ENCODE data around the gene GIMAP2. TPM values are rescaled to one million over a fixed set of nuclear protein-coding genes. Genes with fewer than 3 reads are reported as not detected.

The GIMAP2 gene
- total and polyA plus RNA-seq, 2 of the 13 experiments (the other 11 are each of a cell fraction or from before 2014, with no cell fraction given), result 0.49 to 1.4 TPM

- H2AFZ ChIP-seq (ENCODE audit: low read length), result no peak overlapping the region
Measured at GRCh38 chr7:150717814-150718420, 32.4 kb downstream of the GIMAP2 start.

More at GRCh38 chr7:150717814-150718420, 32.4 kb downstream of the GIMAP2 start:
- under 1% methylated on average over 4 of the region's 4 CpGs for WGBS (ENCODE audit: low lambda C conversion rate)
- H3K4me1 ChIP-seq (ENCODE audit: insufficient read depth, low read length), result no peaks in the 10 kb centered on the region
- H3K36me3 ChIP-seq (replicated peaks in 1 of 2; ENCODE audit: control insufficient read depth in 1 of 2, insufficient read depth in 2 of 2, low read length in 2 of 2), result no peaks in the 10 kb centered on the region
- POLR2A ChIA-PET, result no interaction called here
- H3K9me3 ChIP-seq (ENCODE audit: low read length), result no peaks in the 10 kb centered on the region
- in situ Hi-C loops (cut with HindIII; ENCODE audit: extremely low pct_ligation_motif_present, low pct_unique_long_range_greater_than_20kb), result no loop called here
- no peak for ATAC-seq
- no peaks in the 10 kb centered on the region for H4K20me1 ChIP-seq (ENCODE audit: insufficient read depth, low read length)
- no peak overlapping the region for H3K4me3 ChIP-seq (replicated peaks in 1 of 3; ENCODE audit: insufficient read depth in 1 of 3, low read depth in 2 of 3, low read length in 3 of 3)
- H3K27ac ChIP-seq (ENCODE audit: extremely low read length, insufficient read depth, low read length), result no peak overlapping the region
- no peak for FAIRE-seq
- H3K9ac ChIP-seq (ENCODE audit: insufficient read depth, low read depth, low read length), result no peak overlapping the region
- intact Hi-C loops (cut with micrococcal nuclease; ENCODE audit: unreplicated experiment), result no loop called here
- H3K27me3 ChIP-seq (ENCODE audit: control insufficient read depth in 1 of 2, insufficient read depth in 2 of 2, low read length in 2 of 2), result peaks cover 0 to 12% of the 10 kb centered on the region in 2 experiments; a peak in 4 of 5 replicates
- CTCF ChIA-PET (ENCODE audit: low intra/inter-chr PET ratio, low total read pairs), result no interaction called here
- H3K4me2 ChIP-seq (ENCODE audit: low read depth, low read length), result no peak overlapping the region
- no peak for DNase-seq (ENCODE audit: low spot score)
- no peaks in the 10 kb centered on the region for H3K79me2 ChIP-seq (ENCODE audit: insufficient read depth, low read length)
- BruUV-seq (replicated peaks), result no TSS peak
- no peak for TF ChIP-seq TGIF2 (CRISPR knock-in tag; IDR thresholded peaks at IDR 0.05)
- no peak for TF ChIP-seq ZSCAN9 (CRISPR knock-in tag; IDR thresholded peaks at IDR 0.05; ENCODE audit: borderline replicate concordance)
- no peak for TF ChIP-seq ZNF512B (CRISPR knock-in tag; IDR thresholded peaks at IDR 0.05; ENCODE audit: borderline replicate concordance)
- TF ChIP-seq IKZF1 (IDR thresholded peaks at IDR 0.05), result no peak
